Measurements from ENCODE around the gene TCEA2.

Gene TCEA2

DNA sequence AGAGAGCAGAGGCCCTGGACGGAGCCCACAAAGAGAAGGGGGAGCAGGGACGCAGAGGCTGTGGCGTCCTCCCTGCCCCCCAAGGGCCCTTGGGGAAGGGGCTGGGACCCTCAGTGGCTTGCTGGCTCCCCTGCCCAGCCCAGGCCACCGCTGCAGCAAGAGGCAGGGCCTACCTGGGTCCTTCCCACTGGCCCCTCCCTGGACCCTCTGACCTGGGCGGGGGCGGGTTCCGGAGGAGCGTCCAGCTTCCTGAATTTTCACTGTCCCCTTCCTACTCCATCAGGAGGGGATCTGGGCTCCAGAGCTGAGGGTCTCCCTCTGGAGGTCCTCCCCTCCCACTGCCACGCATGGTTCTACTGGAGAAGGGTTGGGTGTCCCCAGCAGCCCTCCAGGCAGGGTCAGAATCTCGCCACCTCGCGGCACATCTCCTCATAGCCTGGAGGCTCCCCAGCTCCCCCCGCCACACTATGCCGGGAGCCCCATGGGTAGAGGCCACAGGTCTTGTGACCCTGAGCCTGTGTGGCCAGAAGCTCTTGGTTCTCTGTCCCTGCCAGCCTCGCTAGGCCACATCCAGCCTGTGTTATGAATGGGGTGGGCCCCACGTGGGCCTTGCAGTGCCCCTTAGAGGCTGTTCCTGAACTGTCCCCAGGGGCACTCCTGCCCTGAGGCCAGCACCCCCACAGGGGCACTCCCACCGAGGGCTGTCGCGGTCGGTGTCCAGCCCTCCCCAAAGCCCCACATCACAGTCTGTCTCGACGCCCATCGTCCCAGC lies 12.6 kb upstream of the TCEA2 start:
- no peak for DNase-seq

DNA sequence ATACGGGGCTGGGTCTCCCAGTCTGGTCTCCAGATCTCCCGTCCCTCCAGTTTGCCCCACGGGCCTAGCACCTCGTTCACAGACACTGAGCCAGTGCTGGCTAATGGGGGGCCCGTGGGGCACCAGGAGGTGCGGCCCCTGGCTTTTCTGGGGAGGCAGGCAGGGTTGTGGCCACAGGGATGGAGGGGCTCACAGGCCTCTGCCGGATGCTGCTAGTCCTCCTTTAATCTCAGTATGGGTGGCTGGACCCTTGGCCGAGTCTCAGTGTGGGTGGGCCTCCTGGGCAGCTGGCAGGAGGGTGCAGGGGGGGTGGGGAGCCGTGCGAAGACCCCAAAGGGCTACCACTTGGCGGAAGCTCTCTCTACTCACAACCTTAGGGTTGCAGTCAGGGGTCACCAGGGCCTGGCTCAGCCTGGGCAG lies 12.0 kb upstream of the TCEA2 start:
- DNase-seq: no peak

DNA sequence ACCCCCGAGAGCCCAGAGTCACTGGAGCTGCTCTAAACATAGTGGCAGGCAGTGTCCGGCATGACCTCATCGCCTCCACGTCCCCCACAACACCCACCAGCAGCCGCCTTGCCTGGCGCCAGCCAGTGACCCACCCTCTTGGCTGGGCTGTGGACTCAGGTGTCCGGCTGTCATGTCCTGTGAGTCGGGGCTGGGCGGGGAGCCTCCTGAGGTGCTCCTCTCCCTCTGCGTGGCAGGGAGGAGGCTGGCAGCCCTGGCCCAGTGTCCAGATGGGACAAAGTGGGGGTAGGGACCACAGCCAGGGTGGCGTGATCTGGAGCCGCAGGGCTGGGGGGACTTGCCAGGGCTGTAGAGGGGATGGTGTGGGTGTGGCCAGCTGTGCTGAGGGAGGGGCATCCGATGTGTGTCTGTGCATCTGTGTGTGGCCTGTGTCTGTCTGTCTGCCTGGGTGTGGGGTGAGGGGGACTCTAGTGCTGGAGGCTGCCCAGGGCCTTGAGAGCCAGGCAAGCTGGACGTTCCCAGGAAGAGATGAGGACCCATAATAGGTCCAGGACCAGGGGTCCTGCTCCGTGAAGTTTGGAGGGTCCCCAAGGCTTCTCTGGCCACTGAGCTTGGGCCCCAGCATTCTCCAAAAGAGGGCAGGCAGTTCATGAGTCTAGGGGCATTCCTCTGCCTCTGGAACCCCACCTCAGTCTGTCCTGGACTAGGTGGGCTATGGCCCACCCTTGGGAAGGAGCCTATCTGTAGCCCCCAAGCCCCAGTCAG lies 11.3 kb upstream of the TCEA2 start:
- DNase-seq: no peak

DNA sequence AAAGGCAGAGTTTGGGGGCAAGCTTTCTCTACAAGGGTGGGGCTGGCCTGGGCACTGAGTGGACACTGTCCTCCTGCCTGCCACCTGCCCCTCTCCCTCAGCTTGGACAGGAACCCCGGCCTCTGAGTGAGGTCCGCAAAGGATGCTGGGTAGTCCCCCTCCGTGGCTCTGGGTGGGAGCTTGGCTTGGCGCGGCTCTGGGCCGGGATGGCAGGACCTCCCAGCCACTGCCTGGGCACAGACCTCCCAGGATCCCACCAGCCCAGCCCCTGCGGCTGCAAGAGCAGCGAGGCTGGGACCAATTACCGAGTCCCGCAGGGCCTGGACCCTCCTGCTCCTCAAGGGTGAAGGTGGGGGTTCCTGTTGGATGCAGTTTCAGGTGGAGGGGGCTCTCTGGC lies 10.7 kb upstream of the TCEA2 start:
- no peak for DNase-seq

DNA sequence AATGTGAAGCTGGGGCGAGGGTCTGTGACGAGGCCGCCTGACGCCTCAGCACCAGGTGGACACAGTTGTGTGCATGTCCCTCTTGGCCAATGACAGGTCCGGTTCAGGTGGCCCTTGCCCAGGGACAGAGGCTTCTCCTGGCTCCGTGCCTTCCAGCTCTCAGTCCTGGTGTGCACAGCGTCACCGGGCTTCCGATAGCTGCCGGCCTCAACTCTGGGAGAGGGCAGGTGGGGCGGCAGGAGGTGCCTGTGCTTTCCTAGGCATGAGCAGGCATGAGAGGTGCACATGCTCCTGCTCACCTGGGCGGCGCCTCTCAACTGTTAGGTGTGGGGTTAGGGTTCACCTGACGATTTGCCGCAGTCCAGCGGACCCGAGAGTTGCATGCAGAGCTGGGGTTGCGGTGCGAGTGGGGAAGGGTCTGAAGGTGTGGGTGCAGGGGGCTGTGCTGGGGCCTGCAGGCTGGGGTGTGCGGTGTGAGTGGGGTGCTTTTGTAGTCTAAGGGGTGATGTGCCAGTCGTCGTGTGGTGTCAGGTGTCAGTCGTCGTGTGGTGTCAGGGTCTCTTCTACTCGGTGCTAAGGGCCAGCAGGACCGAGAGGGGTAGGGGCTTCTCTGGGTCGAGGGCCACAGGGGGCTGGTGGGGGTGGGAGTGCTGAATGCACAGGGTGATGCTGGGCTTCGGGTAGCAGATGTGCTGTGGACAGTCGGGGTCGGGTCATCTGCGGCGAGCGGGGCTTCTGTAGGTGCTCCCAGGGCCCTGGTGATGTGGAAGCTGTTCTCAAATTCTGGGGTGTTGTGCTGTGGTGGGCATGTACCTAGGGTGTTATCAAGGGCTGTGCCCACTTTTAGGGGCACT lies 9.8 kb upstream of the TCEA2 start:
- no peak for DNase-seq

DNA sequence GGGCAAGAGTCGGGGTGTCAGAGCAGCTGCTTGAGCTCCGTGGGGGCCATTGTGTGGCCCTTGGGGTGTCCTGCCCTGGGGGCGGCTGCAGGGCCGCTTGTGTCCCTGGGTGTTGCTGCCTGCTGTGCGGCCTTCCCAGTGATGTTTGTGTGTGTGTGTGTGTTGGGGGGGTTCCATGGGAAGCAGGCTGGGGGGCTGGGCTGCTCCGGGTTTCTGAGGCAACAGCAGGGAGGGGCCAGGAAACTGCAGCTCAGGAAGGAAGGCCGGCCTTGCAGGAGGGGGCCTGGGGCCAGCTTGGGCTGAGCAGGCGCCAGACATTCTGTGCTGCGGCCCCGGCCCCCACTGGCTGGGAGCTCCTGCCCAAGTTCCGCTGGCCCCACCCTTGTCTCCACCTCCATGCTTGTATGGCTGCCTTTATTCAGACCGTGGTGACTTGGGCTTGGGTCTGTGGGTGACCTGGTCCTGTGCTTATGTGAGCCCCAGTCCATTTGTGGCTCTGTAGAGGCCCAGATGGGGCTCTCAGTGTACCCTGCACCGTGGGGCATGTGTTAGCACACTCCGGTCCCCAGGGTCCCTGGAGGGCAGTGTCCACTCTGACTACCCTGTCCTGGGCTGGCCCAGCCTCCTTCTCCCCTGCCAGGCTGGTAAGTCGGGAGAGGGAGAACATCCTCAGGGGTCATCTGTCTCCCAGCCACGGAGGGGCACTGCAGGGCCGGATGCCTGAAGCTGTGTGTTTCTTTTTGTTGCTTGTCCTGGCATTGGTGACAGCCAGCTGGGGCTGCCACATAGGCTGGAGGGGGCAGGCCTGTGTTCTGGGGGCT lies 8.9 kb upstream of the TCEA2 start:
- no peak for DNase-seq

DNA sequence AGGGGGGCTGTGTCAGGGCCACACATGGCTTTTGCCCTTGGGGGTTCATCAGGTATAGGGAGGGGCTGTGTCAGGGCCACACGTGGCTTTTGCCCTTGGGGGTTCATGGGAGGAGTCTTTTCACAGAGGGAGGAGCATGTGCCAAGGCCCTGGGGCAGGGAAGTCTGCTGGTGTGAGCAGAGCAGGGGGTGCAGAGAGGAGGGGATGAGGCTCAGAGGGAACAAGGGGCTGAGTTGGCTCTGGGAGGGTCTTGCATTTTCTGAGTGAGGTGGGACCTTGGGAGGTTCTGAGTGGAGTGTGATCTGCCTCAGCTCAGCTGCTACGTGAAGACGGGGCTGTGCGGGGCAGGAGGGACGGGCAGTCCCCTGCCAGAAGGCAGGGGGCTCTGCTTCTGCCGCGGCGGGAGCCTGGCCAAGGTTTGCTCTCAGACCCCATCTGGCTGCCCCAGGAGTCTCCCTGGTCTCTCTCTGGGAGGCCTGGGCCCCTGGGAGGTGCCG lies 7.6 kb upstream of the TCEA2 start:
- DNase-seq: no peak

DNA sequence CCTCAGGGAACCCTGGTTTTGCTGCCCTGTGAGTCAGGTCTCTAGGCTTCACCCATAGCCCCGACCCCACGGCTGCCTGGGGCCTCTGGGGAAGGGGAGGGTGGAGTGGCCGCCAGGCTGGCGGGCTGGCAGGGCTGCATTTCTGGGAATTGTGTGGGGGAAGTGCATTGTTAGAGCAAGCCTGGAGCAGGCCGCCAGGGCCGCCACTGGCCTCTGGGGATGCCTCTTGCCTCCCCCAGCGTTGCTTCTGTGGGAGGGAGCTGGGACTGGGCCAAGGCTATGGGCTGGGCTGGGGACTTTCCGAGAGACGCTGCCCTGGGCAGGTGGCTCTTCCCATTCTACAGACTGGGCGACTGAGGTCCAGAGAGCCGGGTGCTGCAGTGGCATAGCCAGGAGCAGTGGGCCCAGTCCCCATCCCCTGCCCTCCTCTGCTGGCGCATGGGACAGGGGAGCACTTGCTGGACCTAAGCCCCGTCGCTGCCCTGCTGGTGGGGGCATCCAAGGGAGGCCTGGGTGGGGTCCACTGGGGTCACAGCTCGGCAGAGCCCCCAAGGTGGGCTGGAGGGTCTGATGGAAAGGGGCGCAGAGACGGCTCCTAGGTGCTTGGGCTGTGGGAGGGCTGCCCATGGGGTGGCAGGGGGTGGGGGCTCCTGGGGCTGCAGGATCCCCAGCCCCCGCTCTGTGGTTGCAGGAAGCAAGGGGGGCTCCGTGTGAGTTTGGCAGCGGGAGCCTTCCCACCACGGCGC lies 6.9 kb upstream of the TCEA2 start:
- no peak for DNase-seq

DNA sequence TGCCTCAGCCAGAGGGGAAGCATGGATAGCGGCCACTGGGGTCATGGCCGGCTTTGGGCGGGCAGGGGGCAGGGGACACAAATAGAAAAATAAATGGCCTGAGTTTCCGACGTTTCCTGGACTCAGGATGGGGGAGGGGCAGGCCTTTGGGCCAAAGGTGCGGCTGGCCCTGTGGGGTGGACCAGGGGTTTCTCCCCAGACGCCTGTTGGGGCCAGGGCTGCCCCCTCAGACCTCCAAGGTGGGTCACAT lies 6.4 kb upstream of the TCEA2 start:
- no peak for DNase-seq

DNA sequence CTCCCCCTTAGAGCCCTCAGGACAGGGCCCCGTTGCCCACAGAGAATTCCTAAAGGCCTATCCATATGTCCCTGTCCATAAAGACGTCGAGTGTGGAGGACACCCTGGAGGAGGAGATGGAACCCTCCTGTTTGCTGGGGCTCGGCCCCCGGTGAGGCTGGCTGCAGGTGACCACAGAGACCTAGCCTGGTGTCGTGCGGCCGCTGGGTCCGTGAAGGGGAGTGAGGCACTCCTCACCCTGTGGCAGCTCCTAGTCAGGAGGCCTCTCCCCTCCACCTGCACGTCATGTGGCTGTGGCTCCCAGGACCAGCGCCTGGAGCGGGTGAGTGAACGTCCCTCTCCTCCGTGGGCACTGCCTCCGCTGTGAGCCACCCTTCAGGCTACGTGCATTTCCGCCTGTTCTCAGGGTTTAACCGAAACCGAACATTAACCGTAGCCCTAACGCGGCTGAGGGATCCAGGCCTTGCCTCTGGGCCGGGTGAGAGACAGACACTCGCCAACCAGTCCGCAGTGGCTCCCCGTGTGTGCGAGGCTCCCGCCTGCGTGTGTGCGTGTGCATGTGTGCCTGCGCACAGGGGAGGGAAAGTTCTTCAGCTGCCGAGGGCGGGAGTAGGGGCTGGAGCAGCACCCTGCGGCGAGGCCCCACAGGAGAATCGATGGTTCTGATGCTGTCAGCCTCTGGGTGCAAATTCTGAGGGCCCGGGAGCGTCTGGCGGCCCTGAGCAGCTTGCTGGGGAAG lies 5.9 kb upstream of the TCEA2 start:
- no peak for DNase-seq

DNA sequence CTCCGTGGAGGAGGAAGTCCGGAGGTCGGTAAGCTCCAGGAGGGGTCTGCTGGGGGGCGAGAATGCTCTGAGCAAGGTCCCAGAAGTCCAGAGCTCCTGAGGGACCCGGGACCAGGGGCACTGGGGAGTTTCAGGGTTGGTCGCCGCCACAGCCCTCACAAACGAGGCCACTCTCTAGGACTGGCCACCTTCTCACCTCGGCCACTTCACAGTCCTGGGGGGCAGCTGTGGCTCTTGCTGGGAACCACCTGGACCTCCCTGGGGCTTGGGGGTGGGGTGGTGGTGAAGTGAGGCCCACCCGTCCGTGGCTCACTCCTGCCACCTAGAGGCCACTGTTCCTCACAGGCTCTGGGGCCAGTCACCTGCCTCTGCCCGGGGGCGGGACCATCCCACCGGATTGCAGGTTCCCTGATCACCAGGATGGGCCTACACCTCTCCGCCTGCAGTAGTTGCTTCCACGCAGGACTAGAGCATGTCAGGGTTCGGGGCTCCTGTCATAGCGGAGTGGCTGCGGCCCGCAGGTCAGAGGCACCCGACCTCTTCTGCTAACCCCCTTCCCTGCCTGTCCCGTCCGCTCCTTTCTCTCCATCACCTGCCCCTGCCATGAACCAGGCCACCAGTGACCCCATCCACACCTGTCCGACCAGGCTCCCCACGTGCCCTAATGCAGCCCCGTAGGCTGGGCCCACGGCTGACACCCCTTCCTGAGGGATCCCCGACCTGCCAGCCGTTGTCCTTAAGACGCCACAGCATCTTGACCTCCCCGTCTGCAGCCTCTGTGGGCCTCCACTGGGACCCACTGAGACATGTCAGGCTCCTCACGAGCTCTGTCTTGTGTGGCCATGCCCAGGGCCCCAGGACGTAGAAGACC lies 5.1 kb upstream of the TCEA2 start:
- DNase-seq: peak; percentile 22

DNA sequence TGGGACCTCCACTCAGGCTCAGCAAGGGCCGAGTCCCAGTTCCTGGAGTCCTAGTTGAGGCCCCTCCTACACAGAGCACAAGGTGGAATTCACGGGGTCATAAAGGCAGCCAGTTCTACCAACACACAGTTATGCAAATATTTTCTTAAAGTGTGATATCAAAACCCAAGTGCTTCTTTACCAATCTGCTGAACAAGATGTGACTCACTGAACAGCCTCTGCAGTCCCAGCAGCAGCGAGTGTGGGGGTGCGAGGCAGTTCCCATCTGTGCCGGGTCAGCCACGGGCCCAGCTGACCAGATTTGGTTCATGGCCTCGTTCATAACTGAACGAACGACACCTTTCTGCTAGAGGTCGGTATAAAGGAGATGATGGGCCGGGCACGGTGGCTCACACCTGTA lies 4.5 kb upstream of the TCEA2 start:
- DNase-seq: no peak

DNA sequence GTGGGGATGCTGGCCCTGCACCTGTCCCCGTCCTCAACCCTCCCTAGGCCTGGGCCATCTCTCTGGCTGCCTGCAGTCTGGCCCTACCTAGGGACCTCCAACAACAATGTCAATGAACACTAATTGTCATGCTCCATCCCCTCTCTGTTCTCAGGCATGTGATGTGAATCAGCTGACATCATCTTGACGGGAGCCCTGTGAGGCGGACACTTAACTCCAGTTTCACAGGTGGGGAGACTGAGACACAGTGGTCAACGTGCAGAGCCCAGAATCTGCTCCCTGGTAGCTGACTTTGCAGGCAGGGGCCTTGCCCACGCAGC lies 762 bp upstream of the TCEA2 start:
- no peak for DNase-seq

DNA sequence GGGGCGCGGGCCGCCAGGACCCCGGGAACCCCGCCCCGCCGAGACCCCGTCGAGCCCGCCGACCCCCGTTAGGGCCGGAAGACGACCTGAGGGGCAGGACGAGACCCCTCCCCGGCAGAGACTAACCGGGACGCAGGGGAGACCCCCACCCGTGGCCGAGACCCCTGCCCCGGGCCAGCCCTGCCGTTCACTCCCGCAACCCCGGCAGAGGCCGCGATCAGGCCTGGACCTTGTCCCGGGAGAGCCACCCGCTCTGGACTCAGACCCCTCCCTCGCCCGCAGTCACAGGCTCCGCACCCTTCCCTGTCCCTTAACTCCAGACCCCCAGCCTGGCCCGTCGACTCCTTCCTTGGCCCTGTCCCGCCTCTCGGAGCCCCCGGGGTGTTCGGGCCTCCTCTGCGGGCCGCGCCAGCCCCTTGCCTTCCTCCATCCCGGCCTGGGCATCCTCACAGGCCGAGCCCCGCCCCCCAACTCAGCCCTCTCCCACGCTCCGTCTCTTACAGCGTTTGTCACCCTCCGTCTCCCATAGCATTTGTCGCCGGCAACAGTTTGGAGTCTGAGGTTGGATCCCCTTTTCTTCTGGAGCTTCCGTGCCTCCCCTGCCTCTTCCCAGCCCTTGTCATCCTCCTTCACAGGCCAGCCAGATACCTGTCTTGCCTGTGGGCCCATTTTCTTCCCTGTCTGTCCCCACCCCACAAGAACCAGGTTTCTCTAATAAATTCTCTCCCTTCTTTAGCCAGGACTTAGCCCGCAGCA lies 569 bp downstream of the TCEA2 start:
- DNase-seq: no peak

DNA sequence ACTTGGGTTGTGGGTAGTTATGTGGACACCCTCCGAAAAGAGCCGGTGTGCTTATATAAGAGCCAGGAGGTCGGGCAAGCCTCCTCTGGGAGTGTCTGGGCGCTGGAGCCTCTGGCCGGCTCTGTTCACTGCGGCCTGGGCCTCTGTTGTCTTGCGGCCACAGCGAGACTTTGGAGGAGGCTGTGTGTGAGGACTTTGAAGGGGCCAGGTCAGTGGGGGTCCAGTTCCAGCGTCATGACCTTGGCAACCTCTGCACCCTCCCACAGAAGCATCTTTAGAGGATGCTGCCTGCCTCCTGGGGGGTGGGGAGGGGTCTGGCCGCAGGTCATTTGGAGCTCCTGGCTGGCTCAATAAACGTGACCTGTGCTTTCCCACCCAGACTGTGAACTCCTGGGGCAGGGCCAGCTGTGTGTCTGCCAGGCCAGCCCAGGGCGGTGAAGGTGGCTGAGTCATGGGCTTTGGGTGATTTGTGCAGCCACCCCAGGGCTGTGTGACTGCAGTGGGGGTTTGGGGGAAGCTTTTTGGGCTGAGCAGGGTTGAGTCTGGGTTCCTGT lies 1.2 kb downstream of the TCEA2 start:
- no peak for DNase-seq

DNA sequence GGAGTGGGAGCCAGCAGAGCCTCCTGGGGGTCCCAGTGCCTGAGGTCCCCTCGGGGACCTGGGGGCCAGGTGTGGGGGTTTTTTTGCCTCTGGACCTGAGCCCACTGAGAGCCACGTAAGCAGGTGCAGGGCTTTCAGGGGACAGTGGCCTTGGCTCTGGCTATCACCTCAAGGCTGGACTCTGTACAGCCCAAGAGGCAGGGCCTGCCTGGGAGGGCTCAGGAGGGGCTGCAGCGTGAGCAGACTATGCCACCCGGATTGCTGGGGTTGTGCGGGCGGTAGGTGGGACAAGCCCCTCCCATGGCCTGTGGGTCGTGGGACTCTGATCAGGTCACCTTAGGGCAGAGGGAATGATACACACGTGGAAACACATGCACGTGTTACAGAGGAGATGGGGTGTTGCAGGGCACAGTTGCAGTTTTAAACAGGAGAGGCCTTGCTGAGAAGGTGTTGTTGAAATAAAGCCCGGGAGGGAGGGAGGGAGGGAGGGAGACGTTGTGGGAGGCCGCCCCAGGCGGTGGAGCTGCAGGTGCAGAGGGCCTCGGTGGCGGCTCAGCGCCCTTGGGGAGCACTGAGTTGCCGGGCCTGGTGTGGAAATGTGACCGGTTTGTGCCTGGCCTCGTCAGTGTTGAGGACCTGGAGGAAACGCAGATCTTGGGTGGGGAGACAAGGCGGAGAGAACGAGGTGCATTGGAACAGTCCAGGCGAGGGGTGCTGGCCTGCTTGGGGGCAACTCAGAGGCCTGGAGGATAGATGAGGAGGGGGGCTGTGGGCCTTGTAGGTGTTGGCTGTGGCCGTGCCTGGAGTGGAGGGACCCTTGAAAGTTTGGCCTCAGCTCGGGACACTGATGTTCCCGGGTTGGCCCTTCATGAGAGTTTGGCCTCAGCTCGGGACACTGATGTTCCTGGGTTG lies 2.3 kb downstream of the TCEA2 start:
- no peak for DNase-seq

DNA sequence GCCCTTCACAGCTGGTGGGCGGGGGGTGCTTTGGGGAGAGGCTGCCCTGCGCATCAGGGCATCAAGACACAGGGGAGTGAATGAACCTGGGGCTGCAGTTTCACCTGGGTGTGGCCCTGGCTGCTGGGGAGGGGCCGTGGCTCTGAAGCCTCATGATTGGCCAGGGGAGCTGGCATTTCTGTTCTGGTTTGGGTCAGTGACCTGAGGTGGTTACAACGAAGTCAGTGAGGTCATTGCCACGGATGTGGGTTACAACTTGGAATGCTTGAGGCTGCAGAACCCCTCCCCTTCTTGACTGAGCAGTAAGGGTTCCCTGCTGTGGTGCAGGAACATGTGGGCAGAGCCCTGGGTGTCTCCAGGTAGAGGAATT lies 3.0 kb downstream of the TCEA2 start:
- DNase-seq: no peak

DNA sequence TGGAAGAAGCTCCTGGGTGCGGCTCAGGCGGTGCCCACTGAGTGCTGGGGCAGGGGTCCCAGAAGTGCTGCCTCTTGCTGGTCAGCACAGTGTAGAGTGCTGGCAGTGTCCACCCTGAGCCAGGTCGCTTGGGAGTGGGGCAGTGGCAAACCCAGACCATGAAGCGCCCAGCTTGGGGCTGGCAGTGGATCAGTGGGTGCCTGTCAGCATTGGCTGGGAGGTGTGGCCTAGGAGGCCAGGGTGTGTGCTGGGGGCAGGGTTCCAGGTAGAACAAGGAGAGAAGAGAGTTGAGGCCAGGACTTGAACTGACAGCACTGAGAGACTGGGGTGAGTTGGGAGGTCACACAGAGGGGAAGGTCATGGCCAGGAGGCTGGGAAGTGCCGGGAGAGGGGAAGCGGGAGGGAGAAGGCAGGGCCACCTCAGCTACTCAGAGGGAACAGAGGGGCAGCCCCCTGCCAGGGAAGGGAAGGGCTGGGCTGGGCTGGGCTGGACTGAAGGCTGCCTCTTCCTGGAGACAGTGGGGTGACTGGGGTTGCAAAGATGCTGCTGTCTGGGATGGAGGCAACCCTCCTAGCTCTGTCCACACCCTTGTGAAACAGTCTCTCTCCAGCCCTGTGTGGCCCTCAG lies 4.1 kb downstream of the TCEA2 start:
- DNase-seq: no peak
